ENCODE results near the gene SYNE2.

Gene SYNE2

DNA sequence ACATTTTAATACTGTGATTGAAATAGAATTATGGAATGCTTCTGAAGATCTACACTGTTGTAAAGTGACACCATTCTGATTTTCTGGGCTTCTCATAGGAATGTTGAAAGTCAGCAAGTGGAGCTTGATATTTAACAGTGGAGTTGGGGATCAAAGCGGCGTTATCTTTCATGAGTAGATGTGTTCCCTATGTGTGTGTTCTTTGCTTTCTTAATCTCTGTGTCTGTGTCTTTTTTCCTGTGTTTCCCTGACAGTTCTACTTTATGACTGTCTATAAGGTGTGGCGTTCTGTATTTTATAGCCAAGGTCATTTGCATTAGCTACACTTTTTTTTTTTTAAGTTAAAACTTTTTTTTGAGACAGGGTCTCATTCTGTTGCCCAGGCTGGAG is 24.7 kb downstream of the SYNE2 start:
- TF ChIP-seq, protein P1, sequence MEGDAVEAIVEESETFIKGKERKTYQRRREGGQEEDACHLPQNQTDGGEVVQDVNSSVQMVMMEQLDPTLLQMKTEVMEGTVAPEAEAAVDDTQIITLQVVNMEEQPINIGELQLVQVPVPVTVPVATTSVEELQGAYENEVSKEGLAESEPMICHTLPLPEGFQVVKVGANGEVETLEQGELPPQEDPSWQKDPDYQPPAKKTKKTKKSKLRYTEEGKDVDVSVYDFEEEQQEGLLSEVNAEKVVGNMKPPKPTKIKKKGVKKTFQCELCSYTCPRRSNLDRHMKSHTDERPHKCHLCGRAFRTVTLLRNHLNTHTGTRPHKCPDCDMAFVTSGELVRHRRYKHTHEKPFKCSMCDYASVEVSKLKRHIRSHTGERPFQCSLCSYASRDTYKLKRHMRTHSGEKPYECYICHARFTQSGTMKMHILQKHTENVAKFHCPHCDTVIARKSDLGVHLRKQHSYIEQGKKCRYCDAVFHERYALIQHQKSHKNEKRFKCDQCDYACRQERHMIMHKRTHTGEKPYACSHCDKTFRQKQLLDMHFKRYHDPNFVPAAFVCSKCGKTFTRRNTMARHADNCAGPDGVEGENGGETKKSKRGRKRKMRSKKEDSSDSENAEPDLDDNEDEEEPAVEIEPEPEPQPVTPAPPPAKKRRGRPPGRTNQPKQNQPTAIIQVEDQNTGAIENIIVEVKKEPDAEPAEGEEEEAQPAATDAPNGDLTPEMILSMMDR (IDR thresholded peaks at IDR 0.05; ENCODE audit: extremely low read depth, insufficient read depth, missing control alignments), result no peak
- DNase-seq (ENCODE audit: low spot score), result no peak
- in situ Hi-C loops (cut with MboI; ENCODE audit: low pct_unique_long_range_greater_than_20kb, low sequenced_read_pairs, unreplicated experiment), result no loop called here

DNA sequence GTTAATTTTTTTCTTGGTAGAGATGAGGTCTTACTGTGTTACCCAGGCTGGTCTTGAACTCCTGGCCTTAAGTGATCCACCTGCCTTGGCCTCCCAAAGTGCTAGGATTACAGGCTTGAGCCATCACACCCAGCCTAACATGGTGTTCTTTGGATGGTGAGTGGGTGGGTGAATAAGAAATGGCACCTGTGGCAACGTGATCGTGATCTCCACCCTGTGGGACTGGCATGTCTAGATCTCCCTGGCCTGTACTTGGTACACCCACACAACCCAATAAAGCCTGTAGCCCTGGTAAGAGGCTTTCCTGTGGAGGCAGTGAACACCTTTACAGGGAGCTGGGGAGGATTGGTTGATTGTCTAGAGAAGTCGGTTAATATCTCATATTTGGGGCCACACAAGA is 25.2 kb downstream of the SYNE2 start:
- no peak for DNase-seq (ENCODE audit: low spot score)
- TF ChIP-seq, protein P1 (IDR thresholded peaks at IDR 0.05; ENCODE audit: extremely low read depth, insufficient read depth, missing control alignments), result no peak
- in situ Hi-C loops (cut with MboI; ENCODE audit: low pct_unique_long_range_greater_than_20kb, low sequenced_read_pairs, unreplicated experiment), result no loop called here

DNA sequence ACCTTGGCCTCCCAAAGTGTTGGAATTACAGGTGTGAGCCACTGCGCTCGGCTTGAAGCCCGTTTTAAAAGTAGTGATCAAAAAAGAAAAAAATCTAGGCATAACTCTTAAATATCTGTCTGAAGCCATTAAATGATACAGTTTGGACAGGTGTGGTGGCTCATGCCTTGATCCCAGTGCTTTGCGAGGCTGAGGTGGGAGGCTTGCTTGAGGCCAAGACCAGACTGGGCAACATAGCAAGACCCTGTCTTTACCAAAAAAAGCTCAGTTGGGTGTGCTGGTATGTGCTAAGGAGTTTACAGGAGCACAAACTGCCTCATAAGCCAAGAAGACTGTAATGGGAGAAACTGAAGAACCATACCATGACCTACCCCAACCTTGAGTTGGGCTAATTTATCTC is 26.0 kb downstream of the SYNE2 start:
- TF ChIP-seq, protein P1 (IDR thresholded peaks at IDR 0.05; ENCODE audit: extremely low read depth, insufficient read depth, missing control alignments), result no peak
- no peak for DNase-seq (ENCODE audit: low spot score)
- in situ Hi-C loops (cut with MboI; ENCODE audit: low pct_unique_long_range_greater_than_20kb, low sequenced_read_pairs, unreplicated experiment), result no loop called here

DNA sequence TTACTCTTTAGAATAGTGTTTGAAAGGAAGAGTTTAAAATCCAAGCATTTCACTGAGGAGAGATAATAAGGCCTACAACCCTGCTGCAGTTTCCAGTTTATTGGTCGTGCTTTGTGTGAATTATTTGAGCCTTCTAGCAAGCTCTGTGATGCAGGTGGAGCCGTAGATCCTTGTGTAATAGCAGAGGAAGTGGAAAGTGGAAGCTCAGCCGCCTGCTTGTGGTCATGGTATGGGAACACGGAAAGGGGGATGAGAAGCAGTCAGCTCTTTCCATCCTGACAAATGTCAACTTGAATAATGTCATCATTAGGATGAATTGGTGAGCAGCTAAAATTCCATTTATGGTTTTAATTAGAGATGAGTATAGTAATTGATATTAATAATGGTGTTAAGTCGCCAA is 29.1 kb downstream of the SYNE2 start:
- TF ChIP-seq, protein P1 (IDR thresholded peaks at IDR 0.05; ENCODE audit: extremely low read depth, insufficient read depth, missing control alignments), result no peak
- in situ Hi-C loops (cut with MboI; ENCODE audit: low pct_unique_long_range_greater_than_20kb, low sequenced_read_pairs, unreplicated experiment), result no loop called here
- no peak for DNase-seq (ENCODE audit: low spot score)

DNA sequence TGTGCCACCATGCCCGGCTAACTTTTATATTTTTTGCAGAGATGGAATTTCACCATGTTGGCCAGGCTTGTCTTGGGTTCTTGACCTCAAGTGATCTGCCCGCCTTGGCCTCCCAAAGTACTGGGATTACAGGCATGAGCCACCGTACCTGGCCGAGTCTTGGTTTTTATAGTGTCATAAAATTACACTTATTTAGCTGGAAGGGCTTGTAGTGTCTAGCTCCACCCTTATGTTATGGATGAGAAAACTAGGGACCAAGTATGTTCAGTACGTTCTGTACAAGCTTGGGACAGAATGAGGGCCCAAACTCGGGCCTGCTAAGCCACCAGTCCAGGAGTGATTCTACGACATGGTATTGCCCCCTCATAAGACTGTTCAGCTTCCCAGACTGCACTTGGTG is 35.1 kb downstream of the SYNE2 start:
- in situ Hi-C loops (cut with MboI; ENCODE audit: low pct_unique_long_range_greater_than_20kb, low sequenced_read_pairs, unreplicated experiment), result no loop called here
- TF ChIP-seq, protein P1 (IDR thresholded peaks at IDR 0.05; ENCODE audit: extremely low read depth, insufficient read depth, missing control alignments), result no peak
- DNase-seq (ENCODE audit: low spot score), result no peak

DNA sequence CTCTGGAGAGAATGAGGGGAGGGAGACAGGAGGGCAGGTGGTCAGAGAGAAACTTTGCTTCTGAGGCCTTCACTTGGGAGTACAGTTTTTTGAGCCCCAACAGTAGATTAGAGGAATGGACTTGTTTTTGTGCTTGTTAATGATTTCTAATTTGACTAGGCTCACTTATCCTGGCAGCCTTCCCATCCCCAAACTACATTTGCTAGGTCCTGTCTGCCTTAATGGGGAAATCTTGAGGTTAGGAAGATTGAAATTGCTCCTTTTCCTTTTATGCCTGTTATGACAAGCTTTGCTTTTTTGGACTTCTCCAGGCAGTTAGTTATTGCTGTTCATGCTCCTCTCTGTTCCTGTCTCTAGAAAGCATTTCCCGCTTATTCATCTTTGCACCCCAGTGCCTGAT is 37.7 kb downstream of the SYNE2 start:
- TF ChIP-seq, protein P1 (IDR thresholded peaks at IDR 0.05; ENCODE audit: extremely low read depth, insufficient read depth, missing control alignments), result no peak
- in situ Hi-C loops (cut with MboI; ENCODE audit: low pct_unique_long_range_greater_than_20kb, low sequenced_read_pairs, unreplicated experiment), result no loop called here

More for the DNA sequence above, 37.7 kb downstream of the SYNE2 start:
- no peak for DNase-seq (ENCODE audit: low spot score)

Measured in GM13977 (cell line).